Tongue (tissue), 2 donors: Measurements from ENCODE around the gene ITGA2B. TPM values are rescaled to one million over a fixed set of nuclear protein-coding genes. Genes with fewer than 3 reads are reported as not detected.
A peak's percentile ranks its signal among the peaks of the same experiment; 100 is the strongest.
"Not testable (repeated sequence)": the region's sequence is repeated elsewhere in the genome, so short reads cannot be mapped to it uniquely, and the experiment has no call there.

Experiments used
- DNase-seq: peaks from one replicate; pipeline ENCODE4 v3.0.0-alpha.2; 2015
- total RNA-seq: library from RNA; depleted of rRNA; stranded (reverse); fragments of >200 nt; gene quantifications from one replicate; pipeline ENCODE4 v1.2.3, GENCODE V29; 2014

Gene ITGA2B
- 3.8 TPM for total RNA-seq

DNA sequence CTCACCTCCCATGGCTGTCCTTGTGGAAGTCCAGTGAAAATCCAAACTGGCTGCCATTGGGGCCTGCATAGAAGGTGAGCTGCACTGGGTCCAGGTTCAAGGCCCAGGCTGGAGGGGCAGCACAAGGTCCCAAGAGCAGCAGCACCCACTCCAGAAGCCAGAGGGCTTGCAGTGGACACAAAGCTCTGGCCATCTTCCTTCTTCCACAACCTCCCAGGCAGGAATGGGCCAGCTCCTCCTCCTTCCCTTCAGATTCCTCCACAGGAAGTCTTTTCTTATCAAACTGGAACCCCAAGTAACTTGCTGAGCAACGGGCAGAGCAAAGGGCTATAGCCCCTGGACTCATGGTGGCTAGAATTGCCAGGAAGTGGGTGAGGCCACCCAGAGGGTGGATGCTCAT, at the start of gene ITGA2B:
Gene ITGA2B, minus strand, starts transcription at position 369 of the 400 bp plus-strand sequence. Its CDS starts 176 bp downstream, at position 193.
- no peak for DNase-seq

DNA sequence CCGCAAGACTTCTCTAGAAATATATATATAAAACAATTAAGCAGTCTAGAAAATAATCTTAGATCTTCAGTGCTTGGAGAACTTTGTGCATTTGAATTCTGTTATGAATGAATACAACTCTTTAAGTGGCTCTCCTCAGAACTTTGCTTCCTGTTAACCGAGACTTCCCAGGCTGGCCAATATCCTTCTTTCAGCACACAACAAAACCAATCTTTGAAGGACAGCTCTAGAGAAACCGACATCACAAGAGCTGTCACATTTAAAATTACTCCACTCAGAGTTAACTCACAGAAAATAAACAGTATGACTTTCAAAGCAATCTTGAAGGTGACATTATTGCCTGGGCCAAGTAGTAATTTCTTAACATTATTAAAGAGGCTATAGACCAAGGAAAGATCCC, 49.7 kb upstream of the ITGA2B start:
- peak; percentile 6 for DNase-seq

DNA sequence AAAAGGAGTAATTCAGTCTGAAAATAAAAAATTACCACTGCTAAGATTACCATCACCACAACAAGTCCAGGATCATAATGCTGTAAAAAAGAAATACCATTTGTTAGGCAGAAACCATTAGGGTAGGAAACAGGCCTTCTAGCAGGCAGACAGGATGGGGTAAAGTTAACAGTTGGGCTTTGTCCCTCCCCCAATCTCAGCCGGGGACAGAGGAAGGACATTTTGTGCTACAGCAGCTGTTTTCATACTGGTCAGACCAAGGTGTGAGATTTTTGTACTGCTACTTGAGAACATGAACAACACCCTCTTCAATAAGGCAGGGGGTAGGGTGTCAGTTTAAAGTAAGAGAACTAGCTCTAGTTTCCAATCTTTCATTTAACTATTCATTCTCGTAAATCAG, 49.2 kb upstream of the ITGA2B start:
- DNase-seq, result peak; percentile 64

DNA sequence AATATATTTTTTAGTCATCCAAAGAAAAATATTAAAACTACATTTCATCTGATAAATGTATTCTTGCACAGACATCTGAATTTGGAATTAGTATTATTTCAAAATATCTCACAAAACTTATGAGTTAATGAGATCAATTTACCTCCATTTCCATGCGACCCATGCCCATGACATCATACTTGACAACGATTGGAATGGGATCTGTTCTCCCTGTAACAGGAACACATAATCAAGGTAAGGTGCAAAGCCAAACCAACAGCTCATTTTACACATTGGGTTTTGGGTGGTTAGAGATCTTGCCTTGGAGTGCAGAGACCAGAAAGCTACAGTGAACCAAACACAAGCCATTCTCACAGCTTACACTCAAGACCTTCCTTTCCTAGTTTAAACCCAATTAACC, 46.9 kb upstream of the ITGA2B start:
- no peak for DNase-seq

DNA sequence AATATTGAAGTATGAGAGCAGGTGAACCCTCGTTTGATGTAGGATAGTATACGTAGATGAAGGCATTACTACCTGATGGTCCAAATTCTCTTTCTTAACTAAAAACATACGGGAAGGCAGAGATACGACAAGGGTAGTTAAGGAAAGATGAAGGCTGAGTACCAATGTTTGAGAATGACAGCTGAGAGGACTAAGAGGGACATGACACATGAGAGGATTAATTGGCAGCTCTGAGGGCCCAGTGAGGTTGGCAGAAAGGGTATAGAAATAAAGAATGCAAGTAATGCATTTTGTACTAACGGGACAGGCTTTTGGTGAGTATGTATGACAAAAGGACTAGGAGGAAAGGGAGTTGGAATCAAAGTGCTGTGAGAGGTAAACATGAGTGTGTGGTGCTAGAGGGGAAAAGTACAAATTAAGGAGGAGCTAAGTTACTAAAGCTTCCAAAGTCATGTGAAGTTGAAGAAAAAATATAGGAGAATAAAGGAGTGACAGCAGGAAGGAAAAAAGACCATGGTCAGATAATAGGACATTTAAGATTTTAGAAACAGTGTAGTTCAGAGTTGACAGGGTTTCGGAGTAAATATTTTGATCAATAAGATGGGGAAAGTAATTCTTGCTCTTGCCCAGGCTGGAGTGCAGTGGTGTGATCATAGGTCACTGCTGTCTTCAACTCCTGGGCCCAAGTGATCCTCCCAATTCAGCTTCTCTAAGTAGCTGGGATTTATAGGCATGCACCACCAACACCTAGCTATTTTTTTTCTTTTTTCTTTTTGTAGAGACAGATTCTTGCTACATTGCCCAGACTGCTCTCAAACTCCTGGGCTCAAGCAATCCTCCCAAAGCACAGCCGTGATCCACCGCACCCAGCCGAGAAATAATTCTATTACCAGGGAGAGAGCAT, 43.1 kb upstream of the ITGA2B start:
- peak; percentile 3 for DNase-seq

- DNase-seq, result no peak
Measured at GRCh38 chr17:44424828-44425461, 35.5 kb upstream of the ITGA2B start.

GRCh38 chr17:44417553-44417952, 28.1 kb upstream of the ITGA2B start:
- no peak for DNase-seq

GRCh38 chr17:44416558-44417289, 27.3 kb upstream of the ITGA2B start:
- no peak for DNase-seq

DNA sequence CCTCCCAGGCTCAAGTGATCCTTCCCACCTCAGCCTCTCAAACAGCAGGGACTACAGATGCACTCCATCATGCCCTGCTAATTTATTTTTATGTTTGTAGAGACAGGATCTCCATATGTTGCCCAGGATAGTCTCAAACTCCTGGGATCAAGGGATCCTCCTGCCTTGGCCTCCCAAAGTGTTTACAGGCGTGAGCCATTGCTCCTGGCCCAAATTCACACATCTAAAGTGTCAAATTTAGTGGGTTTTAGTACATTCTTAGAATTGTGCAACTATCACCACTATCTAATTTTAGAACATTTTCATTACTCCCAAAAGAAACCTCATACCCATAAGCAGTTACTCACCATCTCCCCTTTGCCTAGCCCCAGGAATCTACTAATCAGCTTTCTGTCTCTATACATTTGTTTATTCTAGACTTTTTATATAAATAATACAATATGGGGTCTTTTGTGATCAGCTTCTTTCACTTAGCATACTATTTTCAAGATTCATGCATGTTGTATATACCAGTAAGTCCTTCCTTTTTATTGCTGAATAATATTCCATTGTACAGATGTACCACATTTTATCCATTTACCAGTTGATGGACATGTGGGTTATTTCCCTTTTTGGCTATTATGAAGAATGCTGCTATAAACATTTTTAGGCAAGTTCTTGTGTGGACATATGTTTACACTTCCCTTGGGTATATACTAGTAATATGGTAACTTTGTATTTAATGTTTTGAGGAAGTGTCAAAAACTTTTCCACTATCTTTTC, 25.1 kb upstream of the ITGA2B start:
- DNase-seq, result no peak

DNA sequence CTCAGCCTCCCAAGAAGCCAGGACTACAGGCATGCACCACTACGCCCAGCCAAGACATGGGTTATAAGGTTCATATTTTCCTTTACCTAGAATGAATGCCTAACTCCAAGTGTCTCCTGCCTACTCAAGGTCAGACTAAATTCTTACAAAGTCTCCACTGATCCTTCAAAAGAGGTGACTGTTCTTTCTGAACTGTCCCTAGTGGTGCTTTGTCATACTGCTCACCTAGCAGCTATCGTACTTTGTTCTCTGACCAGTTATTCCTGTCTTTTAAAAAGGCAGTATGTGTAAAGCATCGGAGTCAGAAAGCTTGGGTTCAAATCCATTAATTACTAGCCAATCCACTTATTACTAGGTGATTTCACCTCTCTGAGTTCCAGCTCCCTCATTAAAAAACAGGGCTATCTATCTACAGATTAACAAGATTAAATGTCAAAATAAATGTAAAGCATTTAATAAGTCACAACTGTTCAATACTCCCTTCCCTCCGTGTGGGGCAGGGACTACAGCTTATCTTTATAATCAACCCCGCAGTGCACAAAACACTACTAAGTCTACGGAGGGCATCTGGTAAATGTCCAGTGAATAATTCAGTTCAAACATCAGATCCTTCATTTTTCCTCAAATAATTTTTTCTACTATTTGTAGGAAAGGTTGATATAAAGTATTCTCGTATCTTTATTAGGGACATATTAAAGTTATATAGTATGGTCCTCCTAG, 20.0 kb upstream of the ITGA2B start:
- DNase-seq, result no peak

DNA sequence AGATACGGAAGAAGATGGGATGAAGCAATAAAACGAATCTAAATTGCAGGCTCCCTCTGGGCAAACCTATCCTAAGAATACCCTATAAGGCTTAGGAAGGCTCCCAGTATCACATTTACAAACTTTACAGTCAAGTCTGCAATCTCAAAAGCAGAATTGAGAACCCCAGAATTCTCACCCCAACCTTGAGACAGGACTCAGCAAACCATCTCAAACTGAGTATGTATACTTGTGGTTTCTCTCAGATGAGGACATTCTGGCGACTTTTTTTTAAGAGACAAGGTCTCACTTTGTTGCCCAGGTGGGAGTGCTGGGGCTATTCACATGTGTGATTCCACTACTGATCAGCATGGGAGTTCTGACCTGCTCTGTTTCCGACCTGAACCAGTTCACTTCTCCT, 19.3 kb upstream of the ITGA2B start:
- no peak for DNase-seq

GRCh38 chr17:44402564-44403172, 13.2 kb upstream of the ITGA2B start:
- DNase-seq, result no peak

GRCh38 chr17:44400226-44400847, 10.9 kb upstream of the ITGA2B start:
- DNase-seq, result peak; percentile 24

DNA sequence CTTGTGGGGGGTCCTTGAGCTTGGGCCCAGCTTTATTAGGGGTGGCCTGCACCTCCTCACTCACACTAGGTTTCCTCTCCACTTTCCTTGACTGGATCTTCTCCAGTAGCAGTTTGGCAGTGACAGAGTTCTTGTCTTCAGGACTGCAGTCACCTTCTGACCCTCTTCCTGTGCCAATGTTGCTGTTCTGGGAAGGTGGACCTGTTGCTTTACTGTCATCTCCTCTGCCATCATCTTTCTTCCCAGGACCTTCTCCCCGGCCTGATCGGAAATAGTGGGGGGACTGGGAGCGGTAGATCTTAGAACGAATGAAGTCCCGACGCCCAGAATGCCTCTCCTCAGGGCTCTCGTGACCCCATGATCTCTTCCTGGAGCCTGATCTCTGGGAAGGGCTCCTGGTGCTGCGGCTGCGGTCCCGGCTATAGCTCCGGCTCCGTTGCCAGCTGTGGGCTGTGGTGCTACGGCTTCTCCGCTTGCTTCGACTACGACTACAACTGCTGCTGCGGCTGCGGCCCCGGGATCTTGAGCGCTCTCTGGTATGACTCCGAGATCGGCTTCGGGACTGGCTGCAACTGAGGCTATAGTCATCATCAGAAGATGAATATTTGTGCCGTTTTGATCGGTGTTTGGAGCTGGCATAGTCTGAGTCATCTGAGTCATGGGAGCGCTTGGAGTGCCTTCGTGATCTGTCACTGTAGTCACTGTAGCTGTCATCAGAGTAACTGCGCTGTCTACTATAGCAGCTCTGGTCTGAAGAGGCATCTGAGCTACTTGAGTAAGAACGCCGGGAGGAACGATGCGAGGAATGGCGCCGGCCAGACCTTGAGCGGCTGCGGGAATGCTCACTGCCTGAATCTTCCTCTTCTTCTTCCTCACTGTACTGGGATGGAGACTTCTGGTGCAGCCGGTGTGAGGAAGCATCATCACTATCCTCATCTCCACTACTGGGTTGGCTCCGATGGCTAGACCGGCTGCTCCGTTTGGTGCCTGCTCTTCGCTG, 9.5 kb upstream of the ITGA2B start:
- no peak for DNase-seq

DNA sequence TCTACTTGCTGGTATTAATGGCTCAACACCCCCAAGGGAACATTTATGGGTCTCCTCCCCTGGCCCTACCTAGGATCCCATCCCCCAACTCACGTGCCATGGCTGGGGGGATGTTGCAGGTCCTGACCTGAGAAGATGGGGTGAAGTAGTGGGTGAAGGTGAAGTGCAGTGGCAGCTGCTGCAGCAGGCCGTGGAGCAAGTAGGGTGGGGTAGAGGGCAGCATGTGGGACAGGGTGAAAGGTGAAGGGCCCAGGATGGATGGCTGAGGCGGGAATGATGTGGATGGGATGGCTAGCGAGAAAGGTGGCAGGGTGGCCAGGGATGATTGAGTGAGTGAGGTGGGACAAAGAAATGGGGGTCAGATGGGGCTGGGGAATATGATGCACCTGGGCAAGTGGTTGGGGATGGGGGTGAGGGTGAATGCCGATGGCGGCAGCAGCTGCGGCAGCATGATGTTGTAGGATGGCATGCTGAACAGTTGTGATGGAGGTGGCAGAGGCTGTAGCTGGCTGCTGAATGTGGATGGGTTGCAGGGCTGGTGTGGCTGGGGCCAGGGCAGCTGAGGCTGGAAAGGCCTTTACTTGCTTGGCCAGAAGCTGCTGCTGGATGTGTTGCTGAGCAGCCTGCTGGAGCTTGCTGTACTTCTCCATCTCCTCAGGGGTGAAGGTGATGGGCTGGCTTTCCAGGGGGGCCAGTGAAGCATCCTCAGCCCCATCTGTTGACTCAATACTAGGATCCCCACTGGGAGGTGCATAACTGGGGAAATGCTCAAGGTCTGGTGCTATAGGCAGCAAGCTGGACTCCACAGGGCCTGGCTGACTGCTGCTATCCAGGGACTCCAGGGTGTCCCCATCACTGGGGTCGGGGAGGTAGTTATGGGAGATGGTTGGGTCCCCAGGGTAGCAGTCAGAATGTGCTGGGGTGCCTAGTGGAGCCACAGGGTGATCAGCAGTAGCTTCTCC, 8.3 kb upstream of the ITGA2B start:
- no peak for DNase-seq

DNA sequence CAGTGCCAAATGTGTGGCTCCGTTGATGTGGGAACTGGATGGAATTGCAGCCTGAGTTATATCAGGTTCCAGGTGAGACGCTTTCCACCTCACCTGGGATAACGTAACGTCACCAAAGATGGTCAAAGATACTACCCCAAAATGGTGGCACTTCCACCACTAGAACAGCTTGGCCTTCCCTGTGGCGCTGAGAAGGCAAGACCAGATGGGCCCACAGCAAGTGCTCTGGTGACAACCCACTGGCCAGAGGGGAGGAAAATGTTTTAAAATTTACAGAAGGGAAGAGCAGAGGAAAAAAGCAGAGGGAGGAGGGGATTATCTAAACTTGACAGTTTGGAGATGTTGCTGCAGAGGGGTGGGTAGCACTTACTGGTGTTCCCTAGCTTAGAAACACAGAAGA, 7.5 kb upstream of the ITGA2B start:
- no peak for DNase-seq

DNA sequence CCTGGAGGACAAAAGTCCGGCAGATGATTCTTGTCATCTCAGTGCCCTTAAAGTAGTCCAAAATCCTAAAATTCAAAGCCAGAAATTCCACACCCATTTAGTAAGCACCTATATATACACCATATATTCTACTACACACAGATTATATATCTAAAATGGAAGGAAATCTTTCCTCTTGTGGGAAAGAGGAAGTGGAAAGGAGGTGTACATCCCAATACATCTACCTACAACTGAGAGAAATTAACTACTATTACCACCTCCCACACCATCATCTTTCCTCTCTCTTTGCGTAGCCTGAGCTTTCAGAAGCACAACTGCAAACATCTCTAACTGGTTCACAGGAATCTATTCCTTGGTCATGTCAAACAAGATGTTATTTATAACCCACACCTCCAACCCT, 5.4 kb upstream of the ITGA2B start:
- no peak for DNase-seq

- DNase-seq, result not testable (repeated sequence)
Measured at GRCh38 chr17:44394112-44394511, 4.7 kb upstream of the ITGA2B start.
